Glutamatergic neuron (in vitro differentiated cells): ENCODE results near the gene FCHO1. TPM values are rescaled to one million over a fixed set of nuclear protein-coding genes. Genes with fewer than 3 reads are reported as not detected.
A peak's percentile ranks its signal among the peaks of the same experiment; 100 is the strongest.

Source experiments
- DNase-seq: peaks from one replicate; pipeline ENCODE4 v3.0.0; 2022
- H3K27ac Mint-ChIP-seq: one replicate; pipeline ENCODE4 v1.8.0; 2020; ENCODE audit warnings: mild to moderate bottlenecking, mixed read lengths, inconsistent platforms; ENCODE audit not compliant: unreplicated experiment
- H3K27me3 Mint-ChIP-seq: one replicate; pipeline ENCODE4 v1.8.0; 2020; ENCODE audit warnings: mild to moderate bottlenecking, moderate library complexity, mixed read lengths, inconsistent platforms; ENCODE audit not compliant: unreplicated experiment
- H3K36me3 Mint-ChIP-seq: one replicate; pipeline ENCODE4 v1.8.0; 2020; ENCODE audit warnings: mild to moderate bottlenecking, mixed read lengths, inconsistent platforms; ENCODE audit not compliant: unreplicated experiment
- H3K4me1 Mint-ChIP-seq: one replicate; pipeline ENCODE4 v1.8.0; 2020; ENCODE audit warnings: mild to moderate bottlenecking, low read depth, mixed read lengths, inconsistent platforms; ENCODE audit not compliant: unreplicated experiment
- H3K4me3 Mint-ChIP-seq: one replicate; pipeline ENCODE4 v1.8.0; 2020; ENCODE audit warnings: mild to moderate bottlenecking, mixed read lengths, inconsistent platforms; ENCODE audit not compliant: unreplicated experiment
- H3K9me3 Mint-ChIP-seq: one replicate; pipeline ENCODE4 v1.8.0; 2020; ENCODE audit warnings: mild to moderate bottlenecking, moderate library complexity, mixed read lengths, inconsistent platforms; ENCODE audit not compliant: unreplicated experiment
- total RNA-seq: library from RNA; stranded (reverse); fragmentation: NEBNext Ultra II Directional; extraction: Animal tissue kit (Norgen Biotek cat#: 25700); gene quantifications from one replicate; pipeline ENCODE4 v1.2.1, GENCODE V29; 2021; ENCODE audit not compliant: unreplicated experiment
- TF ChIP-seq, protein P1 (sequence below): fragments of 200-600 bp; sonication (generic); IDR thresholded peaks from one replicate; pipeline ENCODE4 v1.5.0; 2021; ENCODE audit not compliant: partially characterized antibody, unreplicated experiment

The FCHO1 gene
- total RNA-seq, 1 donor from 2014 or later, result 45.2 TPM

DNA sequence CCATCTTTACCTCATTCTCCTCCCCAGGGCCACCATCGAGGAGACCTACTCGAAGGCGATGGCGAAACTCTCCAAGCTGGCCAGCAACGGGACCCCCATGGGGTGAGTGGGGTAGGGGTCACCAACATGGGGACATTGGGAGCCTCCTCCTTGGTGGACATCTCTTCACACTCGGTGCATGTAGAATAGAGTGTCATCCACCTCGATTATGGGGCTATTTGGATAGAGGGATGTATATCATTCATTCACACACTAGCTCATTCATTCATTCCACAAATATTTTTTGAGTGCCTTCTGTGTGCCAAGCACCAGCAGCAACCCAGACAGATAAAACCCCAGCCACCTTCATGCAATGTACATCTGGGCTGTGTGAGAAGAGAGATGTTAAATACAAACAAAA is 13.1 kb downstream of the FCHO1 start:
- no peaks in the 10 kb centered on the region for H3K36me3 Mint-ChIP-seq
- no peak overlapping the region for H3K4me3 Mint-ChIP-seq

DNA sequence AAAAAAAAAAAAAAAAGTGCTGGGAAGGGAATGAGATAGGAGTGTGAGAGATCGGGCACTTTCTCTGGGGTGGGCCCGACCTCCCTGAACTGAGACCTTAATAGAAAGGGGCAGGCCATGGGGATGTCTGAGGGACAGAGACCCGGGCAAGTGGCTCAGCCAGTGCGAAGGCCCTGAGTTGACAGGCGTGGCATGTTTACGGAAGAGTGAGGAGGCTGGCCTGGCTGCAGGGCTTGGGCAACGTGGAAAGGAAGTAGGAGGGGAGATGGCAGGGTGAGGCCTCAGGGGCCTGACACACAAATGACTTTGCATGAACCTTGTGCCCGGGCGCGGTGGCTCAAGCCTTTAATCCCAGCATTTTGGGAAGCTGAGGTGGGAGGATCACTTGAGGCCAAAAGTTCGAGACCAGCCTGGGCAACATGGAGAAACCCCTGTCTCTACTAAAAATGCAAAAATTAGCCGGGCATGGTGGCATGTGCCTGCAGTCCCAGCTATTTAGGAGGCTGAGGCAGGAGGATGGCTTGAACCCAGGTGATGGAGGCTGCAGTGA is 13.9 kb downstream of the FCHO1 start:
- H3K9me3 Mint-ChIP-seq, result peaks cover 5% of the 10 kb centered on the region
- no peak overlapping the region for H3K27ac Mint-ChIP-seq
- peaks cover 2% of the 10 kb centered on the region for H3K27me3 Mint-ChIP-seq
- H3K4me3 Mint-ChIP-seq, result no peak overlapping the region
- TF ChIP-seq, protein P1, sequence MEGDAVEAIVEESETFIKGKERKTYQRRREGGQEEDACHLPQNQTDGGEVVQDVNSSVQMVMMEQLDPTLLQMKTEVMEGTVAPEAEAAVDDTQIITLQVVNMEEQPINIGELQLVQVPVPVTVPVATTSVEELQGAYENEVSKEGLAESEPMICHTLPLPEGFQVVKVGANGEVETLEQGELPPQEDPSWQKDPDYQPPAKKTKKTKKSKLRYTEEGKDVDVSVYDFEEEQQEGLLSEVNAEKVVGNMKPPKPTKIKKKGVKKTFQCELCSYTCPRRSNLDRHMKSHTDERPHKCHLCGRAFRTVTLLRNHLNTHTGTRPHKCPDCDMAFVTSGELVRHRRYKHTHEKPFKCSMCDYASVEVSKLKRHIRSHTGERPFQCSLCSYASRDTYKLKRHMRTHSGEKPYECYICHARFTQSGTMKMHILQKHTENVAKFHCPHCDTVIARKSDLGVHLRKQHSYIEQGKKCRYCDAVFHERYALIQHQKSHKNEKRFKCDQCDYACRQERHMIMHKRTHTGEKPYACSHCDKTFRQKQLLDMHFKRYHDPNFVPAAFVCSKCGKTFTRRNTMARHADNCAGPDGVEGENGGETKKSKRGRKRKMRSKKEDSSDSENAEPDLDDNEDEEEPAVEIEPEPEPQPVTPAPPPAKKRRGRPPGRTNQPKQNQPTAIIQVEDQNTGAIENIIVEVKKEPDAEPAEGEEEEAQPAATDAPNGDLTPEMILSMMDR, result no peak
- DNase-seq, result no peak
- peaks cover 2% of the 10 kb centered on the region for H3K4me1 Mint-ChIP-seq
- H3K36me3 Mint-ChIP-seq, result no peaks in the 10 kb centered on the region

More for the DNA sequence above, 13.1 kb downstream of the FCHO1 start:
- Mint-ChIP-seq H3K4me1 (peaks cover 2% of the 10 kb centered on the region), H3K27ac (no peak overlapping the region), H3K9me3 (peaks cover 5% of the 10 kb centered on the region), H3K27me3 (peaks cover 2% of the 10 kb centered on the region)
- TF ChIP-seq, protein P1, result no peak
- DNase-seq, result no peak

DNA sequence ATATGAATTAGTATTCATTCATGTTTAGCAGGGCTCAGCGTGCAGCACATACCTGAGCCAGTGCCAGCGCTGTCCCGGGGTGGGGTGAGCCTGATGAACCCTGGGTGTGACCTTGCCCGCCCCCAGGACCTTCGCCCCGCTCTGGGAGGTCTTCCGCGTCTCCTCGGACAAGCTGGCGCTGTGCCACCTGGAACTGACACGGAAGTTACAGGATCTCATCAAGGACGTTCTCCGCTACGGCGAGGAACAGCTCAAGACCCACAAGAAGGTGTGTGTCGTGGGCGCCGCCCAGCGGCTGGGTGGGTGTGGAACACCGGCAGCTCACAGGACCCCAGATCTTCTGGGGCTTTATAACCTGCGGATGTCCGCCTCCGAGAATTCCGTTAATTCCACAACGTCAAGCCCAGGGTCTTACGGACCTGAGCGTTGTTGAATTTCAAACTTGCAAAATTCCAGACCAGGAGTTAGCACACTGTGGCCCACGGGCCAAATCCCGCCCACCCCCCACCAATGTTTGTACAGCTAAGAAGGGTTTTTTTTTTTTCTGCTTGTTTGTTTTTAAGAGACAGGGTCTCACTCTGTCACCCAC is 15.4 kb downstream of the FCHO1 start:
- TF ChIP-seq, protein P1, result peak; percentile 75
- peaks cover 2% of the 10 kb centered on the region for H3K4me1 Mint-ChIP-seq
- H3K27ac Mint-ChIP-seq, result no peak overlapping the region
- H3K4me3 Mint-ChIP-seq, result no peak overlapping the region
- H3K36me3 Mint-ChIP-seq, result no peaks in the 10 kb centered on the region
- peaks cover 5% of the 10 kb centered on the region for H3K9me3 Mint-ChIP-seq
- H3K27me3 Mint-ChIP-seq, result peaks cover 2% of the 10 kb centered on the region
- peak; percentile 91 for DNase-seq

DNA sequence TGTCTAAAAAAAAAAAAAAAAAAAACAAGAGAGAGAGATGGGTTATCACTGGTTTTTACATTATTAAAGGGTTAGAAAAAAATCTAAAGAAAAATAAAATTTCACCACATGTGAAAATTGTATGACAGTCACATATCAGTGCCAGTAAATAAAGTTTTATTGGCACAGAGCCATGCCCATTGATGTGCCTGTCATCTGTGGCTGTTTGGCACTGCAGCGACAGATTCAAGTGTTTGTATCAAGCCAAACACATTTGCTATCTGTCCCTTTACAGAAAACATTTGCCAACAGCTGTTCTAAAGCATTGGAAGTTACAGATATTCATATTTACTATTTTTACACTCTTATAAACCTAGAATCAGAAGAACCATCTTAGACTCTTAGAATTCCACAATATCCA is 16.3 kb downstream of the FCHO1 start:
- Mint-ChIP-seq H3K27me3 (peaks cover 2% of the 10 kb centered on the region), H3K4me3 (no peak overlapping the region), H3K27ac (no peak overlapping the region), H3K4me1 (peaks cover 2% of the 10 kb centered on the region), H3K36me3 (no peaks in the 10 kb centered on the region), H3K9me3 (peaks cover 3% of the 10 kb centered on the region)
- TF ChIP-seq, protein P1, result no peak
- no peak for DNase-seq

DNA sequence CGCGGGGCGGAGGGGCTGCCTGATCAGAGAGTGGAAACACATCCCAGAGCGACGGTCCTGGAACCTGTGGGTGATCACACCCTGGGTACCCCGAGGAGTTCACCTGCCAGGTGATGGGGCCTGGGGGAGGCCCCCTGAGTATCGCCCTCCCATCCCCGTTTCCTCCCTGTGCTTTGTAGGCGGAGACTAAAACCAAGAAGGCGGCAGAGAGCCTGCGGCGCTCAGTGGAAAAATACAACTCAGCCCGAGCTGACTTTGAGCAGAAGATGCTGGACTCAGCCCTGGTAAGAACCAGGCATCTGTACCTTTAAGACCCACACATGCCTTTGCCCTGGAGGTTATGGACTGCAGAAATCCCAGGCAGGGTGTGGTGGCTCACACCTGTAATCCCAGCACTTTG is 19.3 kb downstream of the FCHO1 start:
- Mint-ChIP-seq H3K27me3 (peaks cover under 1% of the 10 kb centered on the region), H3K27ac (no peak overlapping the region), H3K4me1 (peaks cover 2% of the 10 kb centered on the region), H3K9me3 (peaks cover 3% of the 10 kb centered on the region), H3K36me3 (peaks cover 3% of the 10 kb centered on the region), H3K4me3 (no peak overlapping the region)
- TF ChIP-seq, protein P1, result no peak
- no peak for DNase-seq
